CD4-positive, CD25-positive, alpha-beta regulatory T cell (primary cell): ENCODE data around the gene DNAJC18. TPM values are rescaled to one million over a fixed set of nuclear protein-coding genes. Genes with fewer than 3 reads are reported as not detected.

Experiments
- ATAC-seq, 2 donors: fragments of 150-1000 bp; cut with Tn5 transposase; one replicate each; pipeline ENCODE4 v1.10.0; 2021; ENCODE audit warnings: low read depth in 2 of 2, moderate number of reproducible peaks in 2 of 2, moderate library complexity in 1 of 2
- DNase-seq, 3 donors: peaks; one replicate each; pipeline versions ENCODE4 v3.0.0 to v3.0.0-alpha.2; 2012 to 2022; ENCODE audit warnings: mixed read lengths in 1 of 3
- H3K27ac ChIP-seq: one replicate; pipeline ENCODE4 v1.7.0; 2013; ENCODE audit warnings: mild to moderate bottlenecking, low read length; ENCODE audit not compliant: insufficient read depth, poor library complexity, severe bottlenecking
- H3K27me3 ChIP-seq: one replicate; pipeline ENCODE4 v1.7.0; 2013; ENCODE audit warnings: low read length; ENCODE audit not compliant: control insufficient read depth, insufficient read depth
- H3K36me3 ChIP-seq: one replicate; pipeline ENCODE4 v1.7.0; 2013; ENCODE audit warnings: mild to moderate bottlenecking, low read length, moderate library complexity; ENCODE audit not compliant: control insufficient read depth, insufficient read depth
- H3K4me1 ChIP-seq: 2 replicates; pipeline ENCODE4 v1.7.0; 2013; ENCODE audit warnings: mild to moderate bottlenecking, low read length; ENCODE audit not compliant: insufficient read depth, control insufficient read depth, poor library complexity, severe bottlenecking
- H3K4me3 ChIP-seq: one replicate; pipeline ENCODE4 v1.7.0; 2013; ENCODE audit warnings: low read depth, mild to moderate bottlenecking, low read length, moderate library complexity
- H3K9me3 ChIP-seq, 2 experiments: 1 replicate in 1 of 2; 2 replicates in 1 of 2; pipeline ENCODE4 v1.7.0; 2013; ENCODE audit warnings: low read length in 2 of 2, mild to moderate bottlenecking in 1 of 2, moderate library complexity in 1 of 2; ENCODE audit not compliant: control insufficient read depth in 2 of 2
- H3K27ac Mint-ChIP-seq, 3 donors: one replicate each; pipeline ENCODE4 v1.8.0; 2020 to 2022; ENCODE audit warnings: mild to moderate bottlenecking in 3 of 3, mixed read lengths in 3 of 3, moderate library complexity in 2 of 3
- H3K27me3 Mint-ChIP-seq: one replicate; pipeline ENCODE4 v1.8.0; 2022; ENCODE audit warnings: mild to moderate bottlenecking, mixed read lengths
- H3K36me3 Mint-ChIP-seq: one replicate; pipeline ENCODE4 v1.8.0; 2020; ENCODE audit warnings: mixed read lengths
- H3K4me1 Mint-ChIP-seq, 4 donors: one replicate each; pipeline ENCODE4 v1.8.0; 2020 to 2022; ENCODE audit warnings: mixed read lengths in 4 of 4, mild to moderate bottlenecking in 1 of 4
- H3K4me3 Mint-ChIP-seq, 4 donors: one replicate each; pipeline ENCODE4 v1.8.0; 2020 to 2022; ENCODE audit warnings: mild to moderate bottlenecking in 4 of 4, mixed read lengths in 4 of 4, moderate library complexity in 3 of 4
- H3K9me3 Mint-ChIP-seq, 7 donors: one replicate each; pipeline ENCODE4 v1.8.0; 2020 to 2022; ENCODE audit warnings: mixed read lengths in 7 of 7, mild to moderate bottlenecking in 3 of 7, moderate library complexity in 2 of 7
- polyA plus RNA-seq, 4 donors: library from polyadenylated mRNA; unstranded; fragments of 300-500 nt; fragmentation: Illumina TruSeq; gene quantifications; one replicate each; pipeline ENCODE4 v1.2.3, GENCODE V29; 2021
- total RNA-seq: library from RNA; stranded (reverse); gene quantifications from one replicate; pipeline ENCODE4 v1.2.3, GENCODE V29; 2022

The DNAJC18 gene
- total and polyA plus RNA-seq, 5 donors from 2014 or later: 4.0 to 9.0 (median 5.6) TPM

DNA sequence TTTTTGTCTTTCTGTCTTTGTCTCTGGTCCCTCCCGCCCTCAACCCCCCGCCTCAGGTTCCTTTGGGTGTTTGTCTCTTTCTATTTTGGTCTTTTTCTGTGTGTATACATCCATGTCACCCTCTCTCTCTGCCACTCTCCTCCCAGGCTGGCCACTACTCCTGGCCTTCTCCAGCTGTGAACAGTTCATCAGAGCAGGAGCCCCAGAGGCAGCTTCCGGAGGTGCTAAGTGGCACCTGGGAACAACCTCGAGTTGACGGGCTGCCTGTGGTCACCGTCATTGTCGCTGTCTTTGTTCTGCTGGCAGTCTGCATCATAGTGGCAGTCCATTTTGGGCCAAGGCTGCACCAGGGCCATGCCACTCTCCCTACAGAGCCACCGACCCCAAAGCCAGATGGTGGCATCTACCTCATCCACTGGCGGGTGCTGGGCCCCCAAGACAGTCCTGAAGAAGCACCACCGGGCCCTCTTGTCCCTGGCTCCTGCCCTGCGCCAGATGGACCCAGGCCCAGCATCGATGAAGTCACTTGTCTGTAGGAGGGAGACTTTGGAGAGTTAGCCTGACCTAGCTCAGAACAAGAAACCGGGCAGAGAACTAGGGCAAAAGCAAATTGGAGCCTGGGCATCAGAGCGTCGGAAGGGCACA is 33.2 kb upstream of the DNAJC18 start:
- no peaks in the 10 kb centered on the region for H3K9me3 Mint-ChIP-seq
- peaks cover 81% of the 10 kb centered on the region for H3K4me1 ChIP-seq
- ATAC-seq: no peak

DNA sequence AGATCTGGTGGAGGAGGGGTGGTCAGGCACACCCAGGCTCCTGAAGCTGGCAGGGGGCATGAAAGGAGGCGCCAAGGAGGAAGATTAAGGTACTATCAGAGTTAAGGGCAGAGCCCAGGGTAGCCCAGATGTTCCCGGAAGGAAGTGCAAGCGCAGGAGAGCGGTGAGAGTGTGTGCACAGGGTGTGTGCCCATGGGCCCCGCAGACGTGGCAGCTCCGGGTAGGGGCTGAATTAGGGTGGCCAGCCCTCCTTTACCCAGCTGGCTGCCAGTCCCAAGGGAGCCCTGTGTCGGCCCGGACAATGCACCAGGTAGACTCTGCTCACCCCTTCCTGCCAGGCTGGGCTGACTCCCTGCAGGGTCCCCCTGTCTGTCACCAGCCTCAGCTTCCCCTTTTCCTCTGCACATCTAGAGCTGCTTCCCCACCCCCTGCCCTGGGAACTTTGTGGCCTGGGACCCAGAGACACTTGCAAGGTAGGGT is 31.5 kb upstream of the DNAJC18 start, which contains the start of gene SMIM33:
Gene SMIM33 (plus strand): TSS at position 184 of the 480 bp plus-strand sequence. CDS start 118 bp downstream, at position 302.
- Mint-ChIP-seq H3K4me1 (peaks cover 18 to 74% (median 55%) of the 10 kb centered on the region in 4 donors), H3K27ac (peak within 1 kb of the TSS; percentile 93 to 97 (median 96)), H3K4me3 (peak within 1 kb of the TSS; percentile 84 to 92 (median 88)), H3K9me3 (no peaks in the 10 kb centered on the region), H3K27me3 (no peaks in the 10 kb centered on the region), H3K36me3 (peaks cover 9% of the 10 kb centered on the region)
- peak; percentile 23 to 75 (median 41) for DNase-seq
- H3K27me3 ChIP-seq: no peaks in the 10 kb centered on the region
- H3K4me3 ChIP-seq: peak within 1 kb of the TSS; percentile 57
- ATAC-seq: peak; percentile 69 to 71
- H3K9me3 ChIP-seq: no peaks in the 10 kb centered on the region
- H3K27ac ChIP-seq: peak within 1 kb of the TSS; percentile 66
- H3K4me1 ChIP-seq: peaks cover 71% of the 10 kb centered on the region
- peaks cover 10% of the 10 kb centered on the region for H3K36me3 ChIP-seq

More for the DNA sequence above, 33.2 kb upstream of the DNAJC18 start:
- no peak for DNase-seq
- H3K27ac Mint-ChIP-seq: peak overlapping the region; percentile 96 to 98 (median 97)
- H3K27me3 ChIP-seq: no peaks in the 10 kb centered on the region
- H3K27ac ChIP-seq: peak overlapping the region; percentile 66
- H3K27me3 Mint-ChIP-seq: no peaks in the 10 kb centered on the region
- H3K36me3 Mint-ChIP-seq: peaks cover 9% of the 10 kb centered on the region
- peak overlapping the region; percentile 84 to 93 (median 88) for H3K4me3 Mint-ChIP-seq
- H3K4me3 ChIP-seq: no peak overlapping the region
- peaks cover 24% of the 10 kb centered on the region for H3K36me3 ChIP-seq
- peaks cover 18 to 85% (median 60%) of the 10 kb centered on the region in 4 donors for H3K4me1 Mint-ChIP-seq
- H3K9me3 ChIP-seq: no peaks in the 10 kb centered on the region

DNA sequence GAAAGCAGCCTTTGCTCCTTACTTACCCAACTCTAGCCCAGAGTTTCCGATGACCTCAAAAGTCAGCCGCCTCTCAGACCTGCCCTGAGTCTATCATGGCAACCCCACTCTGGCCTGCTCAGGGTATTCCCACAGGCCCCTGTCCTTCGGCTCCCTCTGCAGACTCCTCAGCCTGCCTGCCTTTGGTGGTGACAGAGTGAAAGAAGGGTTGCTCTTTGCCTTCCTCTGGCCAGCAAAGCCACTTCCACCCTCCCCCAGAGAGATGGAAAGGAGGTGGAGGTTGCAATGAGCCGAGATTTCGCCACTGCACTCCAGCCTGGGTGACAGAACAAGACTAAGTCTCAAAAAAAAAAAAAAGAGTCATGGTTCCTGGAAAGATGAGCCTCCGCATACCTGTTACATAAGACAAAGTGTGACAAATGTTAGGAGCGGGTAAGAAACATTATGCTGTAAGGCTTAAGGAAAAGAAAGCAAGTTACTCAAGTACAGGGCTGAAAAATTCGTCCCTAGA is 29.2 kb upstream of the DNAJC18 start:
- Histone ChIP-seq H3K36me3 (no peaks in the 10 kb centered on the region), H3K4me3 (no peak overlapping the region), H3K27ac (no peak overlapping the region), H3K9me3 (no peaks in the 10 kb centered on the region), H3K4me1 (peaks cover 50% of the 10 kb centered on the region), H3K27me3 (no peaks in the 10 kb centered on the region)
- ATAC-seq: no peak
- Mint-ChIP-seq H3K36me3 (no peaks in the 10 kb centered on the region), H3K9me3 (no peaks in the 10 kb centered on the region), H3K27me3 (no peaks in the 10 kb centered on the region), H3K4me3 (peak overlapping the region; percentile 1 to 87 (median 58)), H3K4me1 (peaks cover 14 to 56% (median 36%) of the 10 kb centered on the region in 4 donors), H3K27ac (peak overlapping the region; percentile 9 to 96 (median 93))
- no peak for DNase-seq

DNA sequence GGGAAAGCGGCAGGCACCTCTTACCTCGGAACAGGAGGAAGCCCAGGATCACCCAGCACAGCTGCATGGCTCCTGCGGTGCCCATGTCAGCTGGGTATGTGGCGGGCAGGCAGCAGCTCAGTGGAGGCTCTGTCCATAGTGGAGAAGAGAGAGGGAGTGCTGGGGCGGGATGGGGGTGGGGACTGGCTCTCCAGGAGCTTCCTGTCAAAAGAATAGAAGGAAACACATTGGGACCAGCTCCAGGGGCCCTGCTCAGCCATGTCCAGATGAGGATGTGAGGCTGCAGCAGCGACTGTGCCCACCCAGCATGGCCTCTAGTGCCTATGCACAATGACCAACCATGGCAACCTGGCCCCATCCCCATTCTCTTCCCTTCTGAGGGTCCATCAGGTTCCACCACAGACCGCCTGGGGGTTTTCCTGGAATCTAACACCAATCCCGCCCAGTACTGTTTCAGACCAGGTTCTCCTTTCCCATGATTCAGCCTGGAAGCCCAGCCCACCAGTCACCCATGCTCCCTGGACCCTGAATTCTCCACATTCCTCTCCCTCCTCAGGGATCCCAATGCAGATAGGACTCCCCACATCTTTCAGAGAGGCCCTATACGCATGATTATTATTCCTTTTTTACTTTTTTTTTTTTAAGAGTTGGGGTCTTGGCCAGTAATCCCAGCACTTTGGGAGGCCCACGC is 23.4 kb upstream of the DNAJC18 start, which contains the start of gene ECSCR:
Gene ECSCR (minus strand): TSS at position 158 of the 691 bp plus-strand sequence. CDS start 73 bp downstream, at position 85.
- peak within 1 kb of the TSS in 1 of 4 donors; percentile 71 for H3K4me3 Mint-ChIP-seq
- ATAC-seq (no peak), DNase-seq (no peak)
- Histone ChIP-seq H3K27ac (no peak within 1 kb of the TSS), H3K4me3 (no peak within 1 kb of the TSS), H3K27me3 (no peaks in the 10 kb centered on the region), H3K9me3 (no peaks in the 10 kb centered on the region), H3K4me1 (peaks cover 31% of the 10 kb centered on the region), H3K36me3 (no peaks in the 10 kb centered on the region)
- H3K36me3 Mint-ChIP-seq: no peaks in the 10 kb centered on the region
- H3K9me3 Mint-ChIP-seq: no peaks in the 10 kb centered on the region
- H3K27ac Mint-ChIP-seq: peak within 1 kb of the TSS in 1 of 3 donors; percentile 20
- H3K4me1 Mint-ChIP-seq: peaks cover 0 to 45% (median 26%) of the 10 kb centered on the region in 4 donors
- no peaks in the 10 kb centered on the region for H3K27me3 Mint-ChIP-seq

DNA sequence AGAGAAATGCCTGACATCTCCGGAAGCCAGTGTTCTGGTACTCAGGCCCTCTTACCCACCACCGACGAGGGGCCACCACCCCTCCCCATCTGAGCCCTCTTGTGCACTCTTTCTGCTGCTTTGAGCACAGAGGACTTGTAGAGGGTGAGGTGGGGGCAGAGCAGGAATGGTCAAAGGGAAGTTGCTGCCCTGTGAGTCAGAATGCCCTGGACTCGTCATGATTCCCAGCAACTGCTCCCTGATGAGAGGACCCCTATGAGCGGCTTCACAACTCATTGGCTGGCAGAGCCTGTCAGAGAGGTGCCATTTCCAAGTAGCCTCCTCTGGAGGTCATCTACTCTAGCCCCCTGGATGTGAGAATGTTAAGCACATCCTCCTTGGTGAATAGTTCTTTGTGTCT is 22.4 kb upstream of the DNAJC18 start:
- Histone ChIP-seq H3K27ac (no peak overlapping the region), H3K36me3 (no peaks in the 10 kb centered on the region), H3K4me3 (no peak overlapping the region), H3K9me3 (no peaks in the 10 kb centered on the region), H3K27me3 (no peaks in the 10 kb centered on the region), H3K4me1 (peaks cover 39% of the 10 kb centered on the region)
- H3K27ac Mint-ChIP-seq: peak overlapping the region in 1 of 3 donors; percentile 20
- no peaks in the 10 kb centered on the region for H3K27me3 Mint-ChIP-seq
- no peaks in the 10 kb centered on the region for H3K36me3 Mint-ChIP-seq
- peaks cover 0 to 55% (median 30%) of the 10 kb centered on the region in 4 donors for H3K4me1 Mint-ChIP-seq
- H3K4me3 Mint-ChIP-seq: peak overlapping the region in 1 of 4 donors; percentile 71
- DNase-seq: no peak
- H3K9me3 Mint-ChIP-seq: no peaks in the 10 kb centered on the region
- no peak for ATAC-seq

DNA sequence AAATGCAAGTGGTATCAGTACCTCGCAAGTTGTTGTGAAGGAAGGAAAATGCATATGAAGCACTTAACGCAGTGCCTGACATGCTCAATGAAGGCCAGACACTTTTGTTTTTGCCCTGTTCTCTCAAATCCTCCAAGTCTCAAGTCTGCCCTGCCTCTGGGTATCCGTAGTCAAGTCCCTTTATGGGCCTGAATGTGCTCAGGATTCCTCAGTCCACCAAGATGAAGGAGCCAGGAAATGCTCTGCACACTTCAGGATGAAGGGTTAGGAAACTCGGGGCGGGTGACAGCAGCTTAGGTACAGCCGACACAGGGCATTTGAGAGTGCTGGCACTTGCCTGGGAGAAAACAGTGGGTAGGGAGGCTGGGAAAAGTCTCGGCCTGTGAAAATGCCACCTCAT is 21.9 kb upstream of the DNAJC18 start:
- peak overlapping the region; percentile 6 for H3K27ac ChIP-seq
- ATAC-seq (no peak), DNase-seq (no peak)
- H3K4me3 ChIP-seq: no peak overlapping the region
- peak overlapping the region in 2 of 4 donors; percentile 33 to 71 for H3K4me3 Mint-ChIP-seq
- H3K27ac Mint-ChIP-seq: peak overlapping the region in 2 of 3 donors; percentile 76 to 97
- no peaks in the 10 kb centered on the region for H3K9me3 Mint-ChIP-seq
- peaks cover 0 to 59% (median 34%) of the 10 kb centered on the region in 4 donors for H3K4me1 Mint-ChIP-seq
- H3K27me3 Mint-ChIP-seq: no peaks in the 10 kb centered on the region
- no peaks in the 10 kb centered on the region for H3K27me3 ChIP-seq
- H3K36me3 Mint-ChIP-seq: no peaks in the 10 kb centered on the region
- H3K36me3 ChIP-seq: no peaks in the 10 kb centered on the region
- H3K9me3 ChIP-seq: no peaks in the 10 kb centered on the region
- peaks cover 39% of the 10 kb centered on the region for H3K4me1 ChIP-seq

DNA sequence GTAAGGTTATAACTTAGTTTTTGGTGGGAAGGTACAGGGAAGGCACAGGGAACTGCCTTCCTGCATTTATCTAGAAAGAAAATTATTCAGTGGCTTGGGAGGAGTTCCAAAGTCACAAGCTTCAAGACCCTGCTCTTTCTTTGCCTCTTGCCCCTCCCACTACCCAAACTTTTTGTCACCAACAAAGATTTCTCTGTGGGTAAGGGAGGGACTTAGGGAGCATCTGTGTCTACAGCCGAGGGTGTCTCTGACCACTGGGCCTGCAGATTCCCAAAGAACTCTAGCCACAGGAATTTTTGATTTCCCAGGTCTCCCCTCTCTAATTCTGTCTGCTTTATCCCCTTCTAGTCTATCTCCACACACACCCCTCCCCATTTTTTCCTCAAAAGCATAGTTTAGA is 21.1 kb upstream of the DNAJC18 start:
- no peaks in the 10 kb centered on the region for H3K9me3 ChIP-seq
- peaks cover 39% of the 10 kb centered on the region for H3K4me1 ChIP-seq
- peak overlapping the region in 3 of 4 donors; percentile 21 to 71 (median 43) for H3K4me3 Mint-ChIP-seq
- DNase-seq (no peak), ATAC-seq (no peak)
- H3K9me3 Mint-ChIP-seq: no peaks in the 10 kb centered on the region
- H3K36me3 ChIP-seq: no peaks in the 10 kb centered on the region
- no peaks in the 10 kb centered on the region for H3K36me3 Mint-ChIP-seq
- no peaks in the 10 kb centered on the region for H3K27me3 ChIP-seq
- peak overlapping the region; percentile 34 to 97 (median 76) for H3K27ac Mint-ChIP-seq
- peaks cover 0 to 62% (median 34%) of the 10 kb centered on the region in 4 donors for H3K4me1 Mint-ChIP-seq
- no peak overlapping the region for H3K27ac ChIP-seq
- no peak overlapping the region for H3K4me3 ChIP-seq
- no peaks in the 10 kb centered on the region for H3K27me3 Mint-ChIP-seq
